ENCODE results near the gene ZNF804B.

The ZNF804B gene

DNA sequence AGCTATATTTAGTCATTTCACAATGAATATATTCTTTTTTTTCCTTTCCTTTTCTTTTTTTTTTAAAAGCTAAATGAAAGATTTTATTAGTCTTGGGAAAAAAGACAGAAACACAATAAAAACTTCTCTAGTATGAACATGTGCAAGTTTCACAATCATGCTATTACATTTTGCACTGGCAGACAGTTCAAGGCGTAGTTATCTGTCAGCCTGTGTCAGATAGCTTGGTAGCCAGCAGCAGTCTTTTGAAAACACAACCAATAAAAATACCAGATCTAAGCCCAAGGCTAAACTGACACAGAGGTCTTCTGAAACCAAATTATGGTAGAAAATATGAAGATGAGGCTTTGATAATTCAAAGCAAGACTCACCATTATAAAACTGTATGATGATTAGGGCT, 241.8 kb downstream of the ZNF804B start:
- DNase-seq = no peak

DNA sequence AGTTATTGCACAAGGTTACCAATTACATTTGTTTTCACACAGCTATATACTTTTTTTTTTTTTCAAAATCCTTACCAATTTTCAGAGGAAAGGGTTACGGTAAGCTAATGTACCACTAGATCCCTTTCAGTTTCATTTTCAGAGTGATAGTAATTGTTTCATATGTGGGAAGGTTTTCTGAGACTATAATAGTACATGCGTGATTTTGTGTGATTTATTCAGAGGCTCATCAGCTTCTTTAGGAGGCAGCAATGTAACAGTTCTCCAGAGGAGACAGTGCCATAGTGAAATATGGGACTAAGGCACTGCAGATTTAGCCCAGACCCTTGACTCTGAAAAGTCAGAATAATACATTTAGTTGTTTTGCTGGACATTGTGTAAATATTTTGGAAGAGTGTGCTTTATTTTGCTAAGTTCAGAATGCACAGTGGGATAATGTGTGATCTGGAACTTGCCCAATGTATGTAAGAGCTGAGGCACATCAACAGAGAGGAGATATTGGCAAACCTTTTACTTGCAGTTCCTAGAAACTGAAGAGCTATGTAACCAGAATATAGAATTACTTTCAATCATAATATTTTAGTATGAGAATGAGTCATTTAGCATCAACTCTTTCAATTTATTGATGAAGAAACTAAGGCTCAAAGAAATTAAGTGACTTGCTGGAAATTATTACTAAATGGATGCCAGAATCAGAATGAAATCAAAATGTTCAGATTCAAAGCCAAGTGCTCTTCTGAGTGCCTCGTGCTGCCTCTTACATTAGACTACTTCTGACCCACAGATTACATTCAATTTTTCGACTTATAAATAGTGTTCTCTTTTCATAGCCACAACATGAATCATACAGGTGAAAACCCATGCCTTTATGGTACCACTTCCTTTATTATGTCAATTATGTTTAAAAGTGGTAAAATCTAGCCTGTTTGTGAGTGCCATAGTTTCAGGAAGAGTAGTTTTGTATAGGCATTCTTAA, 243.8 kb downstream of the ZNF804B start:
- DNase-seq = no peak

DNA sequence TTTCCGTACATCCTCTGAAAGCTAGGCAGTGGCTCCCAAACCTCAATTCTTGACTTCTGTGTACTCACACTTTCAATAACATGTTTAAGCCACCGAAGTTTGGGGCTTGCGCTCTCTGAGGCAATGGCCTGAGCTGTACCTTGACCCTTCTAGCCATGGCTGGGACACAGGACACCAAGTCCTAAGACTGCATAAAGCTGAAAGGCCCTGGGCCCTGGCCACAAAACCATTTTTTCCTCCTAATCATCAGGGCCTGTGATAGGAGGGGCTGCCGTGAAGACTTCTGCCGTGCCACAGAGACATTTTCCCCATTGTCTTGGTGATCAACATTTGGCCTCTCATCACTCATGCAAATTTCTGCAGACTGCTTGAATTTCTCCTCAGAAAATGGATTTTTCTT, 252.5 kb downstream of the ZNF804B start:
- DNase-seq = no peak

DNA sequence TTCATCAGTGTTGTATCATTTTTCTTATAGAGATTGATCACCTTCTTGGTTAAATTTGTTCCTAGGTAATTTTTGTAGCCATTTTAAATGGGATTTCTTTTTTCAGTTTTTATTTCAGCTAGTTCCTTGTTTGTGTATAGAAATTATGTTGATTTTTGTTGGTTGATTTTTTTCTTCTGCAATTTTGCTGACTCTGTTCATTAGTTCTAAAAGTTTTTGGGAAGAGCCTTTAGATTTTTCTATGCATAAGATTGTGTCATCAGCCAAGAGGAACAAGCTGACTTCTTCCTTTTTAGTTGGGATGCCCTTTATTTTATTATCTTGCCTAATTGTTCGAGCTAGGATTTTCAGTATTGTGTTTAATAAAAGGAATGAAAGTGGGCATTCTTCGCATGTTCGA, 258.2 kb downstream of the ZNF804B start:
- no peak for DNase-seq

DNA sequence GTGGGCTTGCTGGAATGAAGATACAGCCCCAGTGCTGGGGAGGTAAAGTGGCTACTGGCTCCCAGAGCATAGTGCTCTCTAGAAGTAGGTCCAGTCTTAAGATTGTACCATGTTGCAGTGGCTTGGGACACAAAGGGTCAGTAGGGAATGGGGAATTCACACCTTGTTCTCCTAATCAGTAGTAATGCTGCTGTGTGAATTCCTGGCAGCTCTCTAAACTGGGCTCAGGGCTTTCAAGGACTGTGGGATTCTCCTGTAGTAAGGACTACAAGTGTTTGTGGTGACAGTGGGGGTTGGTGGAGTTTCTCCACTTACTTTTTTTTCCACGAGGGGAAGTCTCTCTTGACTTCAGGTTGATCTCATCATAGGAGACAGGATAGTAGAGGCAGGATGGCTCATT, 262.2 kb downstream of the ZNF804B start:
- no peak for DNase-seq

DNA sequence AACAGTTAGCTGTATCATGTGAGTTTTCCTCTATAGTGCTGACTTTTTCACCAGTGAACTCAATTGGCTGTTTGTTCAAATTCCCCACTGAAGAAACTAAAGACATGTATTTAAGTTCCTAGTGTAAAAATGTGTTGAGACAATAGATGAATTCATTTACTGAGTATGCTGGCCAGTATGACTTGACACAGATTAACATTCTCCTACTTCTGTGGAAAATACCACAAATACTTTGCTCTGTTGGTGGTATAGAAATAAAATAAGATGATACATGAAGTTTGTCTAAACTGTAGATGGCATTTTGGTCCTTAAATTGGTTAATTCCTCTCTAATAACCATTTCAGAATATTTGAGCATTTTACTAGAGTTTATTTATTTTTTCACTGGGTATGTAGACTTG, 263.7 kb downstream of the ZNF804B start:
- no peak for DNase-seq

DNA sequence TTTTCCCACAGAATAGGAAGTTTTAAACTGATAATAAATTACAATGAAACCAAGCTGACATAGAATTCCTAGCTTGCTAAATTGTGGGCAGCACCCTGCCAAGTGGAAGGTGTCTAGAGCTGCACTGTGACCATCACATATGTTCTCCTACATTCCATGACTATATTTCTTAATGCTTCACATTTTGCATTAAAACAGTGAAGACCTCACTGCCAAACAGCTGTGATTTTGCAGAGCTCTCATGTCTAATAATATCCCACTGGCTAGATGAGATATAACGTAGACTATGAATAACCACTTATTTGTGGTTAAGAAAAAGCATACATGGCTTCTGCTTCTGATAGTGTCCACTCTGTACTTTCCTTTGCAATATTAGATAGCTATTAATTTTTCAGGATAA, 264.4 kb downstream of the ZNF804B start:
- DNase-seq = no peak

DNA sequence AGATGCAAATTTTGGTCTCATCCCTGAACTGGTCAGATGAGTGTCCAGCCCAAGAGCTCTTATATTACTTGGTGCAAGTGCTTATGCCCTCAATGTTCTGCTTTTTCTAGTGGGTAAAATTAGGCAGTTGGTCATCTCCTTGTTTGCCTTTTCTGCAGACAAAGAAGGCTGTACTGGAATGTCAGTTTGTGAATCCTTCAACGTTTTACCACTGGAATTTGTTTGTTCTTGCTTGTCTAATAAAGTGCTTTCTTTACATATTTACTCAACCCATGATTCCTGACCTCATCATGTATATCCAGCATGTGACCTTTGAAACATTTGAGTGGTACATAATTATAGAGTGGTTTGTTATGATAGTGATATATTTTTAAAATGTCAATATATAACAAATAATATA, 268.3 kb downstream of the ZNF804B start:
- no peak for DNase-seq

DNA sequence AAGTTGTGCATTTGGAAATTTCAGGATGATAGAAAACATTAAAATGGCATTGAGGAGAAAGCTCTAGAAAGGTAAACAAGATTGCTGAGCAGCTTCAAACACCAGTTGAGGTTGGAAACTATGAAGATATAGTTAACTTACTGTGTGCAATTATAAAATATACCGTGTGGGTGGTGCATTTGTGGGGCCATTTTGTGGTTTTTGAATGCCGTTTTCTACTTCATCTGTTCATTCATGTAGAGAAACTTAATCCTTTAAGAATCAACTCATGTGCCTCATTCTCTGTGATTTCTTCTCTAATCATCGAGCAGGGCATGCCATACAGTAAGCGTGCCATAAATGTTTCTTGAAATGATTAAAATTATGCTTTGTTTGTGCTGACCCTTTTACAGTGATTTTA, 268.8 kb downstream of the ZNF804B start:
- no peak for DNase-seq

DNA sequence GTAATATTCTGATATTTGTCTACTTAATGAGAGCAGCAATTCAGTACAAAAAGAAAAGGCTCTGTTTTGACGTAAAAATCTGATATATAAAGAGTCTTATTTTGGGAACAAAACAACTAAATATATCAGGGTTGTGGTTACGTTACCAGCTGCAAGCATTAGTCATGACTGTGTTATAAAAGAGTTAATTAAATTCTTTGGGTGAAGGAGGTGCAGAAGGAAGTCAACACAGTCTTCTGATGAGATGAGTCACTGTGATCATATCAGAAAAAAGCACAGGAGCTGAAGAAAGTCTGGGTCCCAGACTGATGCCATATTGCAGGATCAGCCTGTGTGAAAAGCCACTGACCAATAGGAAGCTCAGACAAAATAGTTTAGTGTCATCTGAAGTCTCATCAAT, 270.4 kb downstream of the ZNF804B start:
- no peak for DNase-seq

DNA sequence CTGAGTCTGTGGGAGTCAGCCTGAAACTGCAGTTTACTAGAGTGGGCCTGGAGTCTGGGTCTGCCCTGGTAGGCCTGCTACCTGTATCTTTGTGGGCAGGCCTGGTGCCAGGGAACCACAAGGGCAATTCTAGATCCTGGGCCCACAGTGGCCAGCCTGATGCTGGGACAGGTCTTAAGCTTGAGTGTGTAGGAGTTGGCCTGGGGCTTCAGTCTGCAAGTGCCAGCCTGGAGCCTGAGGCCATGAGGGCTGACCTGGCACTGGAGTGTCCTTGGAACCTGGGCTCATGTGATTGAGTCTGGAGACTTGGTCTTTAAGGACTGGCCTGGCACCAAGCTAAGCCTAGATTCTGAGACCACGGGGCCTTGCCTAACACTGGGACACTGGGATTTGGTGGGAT, 281.7 kb downstream of the ZNF804B start:
- no peak for DNase-seq

DNA sequence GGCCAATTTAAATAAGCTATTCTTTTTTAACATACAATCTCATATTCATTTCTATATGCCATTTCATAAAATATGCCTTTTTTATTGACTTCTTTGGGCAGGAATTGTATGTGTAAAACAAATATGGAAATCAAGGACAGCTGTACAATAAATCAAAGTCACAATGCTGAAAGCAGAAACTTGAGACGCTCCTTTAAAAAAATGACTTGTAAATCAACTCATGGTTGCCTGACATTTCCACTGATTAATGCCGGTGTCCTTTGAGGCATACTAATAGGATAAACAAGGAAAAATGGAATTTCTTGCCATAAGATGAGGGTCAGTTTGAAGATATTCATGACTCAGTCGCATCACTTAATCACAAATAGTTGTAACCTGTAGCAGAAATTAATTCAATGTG, 283.4 kb downstream of the ZNF804B start:
- no peak for DNase-seq

DNA sequence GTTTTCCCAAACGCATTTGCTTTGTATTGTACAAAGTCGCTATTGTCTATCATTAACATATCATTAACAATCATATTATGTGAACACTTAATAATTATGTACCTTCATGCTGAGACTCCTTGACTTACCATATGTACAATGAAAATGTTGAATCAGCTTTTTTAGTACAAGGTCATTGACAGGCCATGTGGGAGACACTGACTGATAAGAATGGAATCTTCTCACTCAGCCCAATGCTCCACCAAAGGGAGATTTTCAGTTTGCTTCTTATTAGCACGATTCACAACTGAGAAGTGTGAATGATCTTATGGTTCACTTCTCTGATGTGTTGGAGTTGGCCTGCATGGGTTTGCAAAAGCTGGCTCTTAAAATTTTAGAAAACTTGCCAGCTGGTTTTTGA, 289.5 kb downstream of the ZNF804B start:
- no peak for DNase-seq

DNA sequence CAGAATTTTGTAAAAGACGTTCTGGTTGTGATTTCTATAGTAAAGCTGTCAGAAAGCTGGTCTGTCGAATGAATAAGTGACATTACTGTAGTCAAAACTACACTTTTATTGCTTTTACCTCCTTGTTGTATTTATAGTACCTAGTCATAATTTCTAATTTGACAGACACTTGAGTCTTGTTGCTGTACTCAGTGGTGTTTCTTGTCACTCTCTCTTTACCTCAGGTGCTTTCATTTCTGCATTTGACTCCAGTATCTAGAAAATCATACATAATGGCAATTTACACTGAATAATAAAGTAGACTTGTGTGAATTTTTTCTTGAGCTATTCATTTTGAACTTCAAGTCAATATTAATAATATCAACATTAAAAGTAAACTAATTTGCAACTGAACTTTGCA, 293.6 kb downstream of the ZNF804B start:
- no peak for DNase-seq

DNA sequence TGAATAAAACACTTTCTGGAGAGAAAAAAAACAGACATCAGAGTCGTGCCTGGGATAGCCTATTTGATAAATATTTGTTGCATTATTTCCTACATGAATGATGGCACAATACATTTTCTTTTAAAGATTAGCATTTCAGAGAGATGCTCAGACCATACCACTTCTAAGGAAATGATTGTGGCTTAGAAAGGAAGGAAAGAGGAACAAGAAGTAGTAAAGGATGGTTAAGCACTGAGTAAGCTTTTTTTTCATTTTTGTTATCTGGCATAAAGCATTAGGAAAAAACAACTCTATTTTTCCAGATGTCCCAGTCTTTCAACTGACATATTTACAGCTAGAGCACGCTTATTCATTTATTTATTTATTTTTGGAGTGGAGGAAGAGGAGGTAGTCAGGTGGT, 294.9 kb downstream of the ZNF804B start:
- DNase-seq = no peak

DNA sequence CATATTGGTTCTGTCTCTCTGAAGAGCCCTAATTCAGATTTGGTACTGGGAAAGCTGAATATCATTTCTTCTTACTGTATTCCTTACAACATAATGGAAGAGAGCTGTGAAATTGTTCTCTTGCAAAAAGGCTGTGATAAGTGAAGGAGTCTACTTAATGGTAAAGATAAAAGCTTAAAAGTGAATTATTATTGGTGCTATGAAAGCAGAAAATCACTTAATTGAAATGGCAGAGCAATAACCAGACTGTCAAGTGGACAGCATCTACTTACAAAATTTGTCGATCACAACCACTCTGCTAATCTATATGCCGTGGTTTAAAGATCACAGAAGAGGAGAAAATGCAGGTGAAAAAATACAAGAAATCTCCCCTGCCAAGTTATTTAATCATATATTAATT, 300.7 kb downstream of the ZNF804B start:
- DNase-seq = no peak

DNA sequence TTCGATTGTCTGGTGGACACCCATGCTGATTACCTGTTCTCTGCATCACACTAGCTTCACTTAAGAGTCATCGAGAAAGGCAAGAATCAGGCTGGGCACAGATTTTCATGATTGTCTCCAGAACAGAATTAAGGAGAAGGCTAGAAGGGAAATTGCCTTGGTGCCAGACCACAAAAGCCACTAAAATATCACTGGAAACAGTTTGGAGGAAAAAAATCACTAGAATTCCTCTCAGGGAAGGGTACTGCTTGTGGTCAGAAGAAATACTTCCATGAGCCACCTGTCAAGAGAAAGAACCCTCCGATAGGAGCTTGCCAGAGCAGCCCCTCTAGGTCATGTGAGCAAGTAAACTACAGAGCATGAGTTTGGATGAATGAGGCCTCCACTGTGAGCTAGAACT, 305.3 kb downstream of the ZNF804B start:
- DNase-seq = no peak

DNA sequence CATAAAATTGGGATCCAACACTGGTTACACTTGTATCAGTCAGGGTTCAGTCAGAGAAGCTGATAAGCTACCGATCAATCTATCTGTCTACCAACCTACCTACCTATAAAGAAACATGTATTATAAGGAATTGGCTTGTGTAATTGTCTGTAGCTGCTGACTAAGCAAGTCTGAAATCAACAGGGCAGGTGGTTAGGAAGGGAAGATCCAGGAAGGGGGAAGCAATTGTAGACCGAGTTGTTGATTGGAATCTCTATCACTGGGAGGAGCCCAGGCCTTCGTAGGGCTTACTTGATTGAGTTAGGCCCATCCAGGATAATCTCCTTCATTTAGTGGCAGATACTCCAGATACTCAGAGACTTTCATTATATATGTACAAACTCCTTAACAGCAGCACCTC, 307.5 kb downstream of the ZNF804B start:
- no peak for DNase-seq

DNA sequence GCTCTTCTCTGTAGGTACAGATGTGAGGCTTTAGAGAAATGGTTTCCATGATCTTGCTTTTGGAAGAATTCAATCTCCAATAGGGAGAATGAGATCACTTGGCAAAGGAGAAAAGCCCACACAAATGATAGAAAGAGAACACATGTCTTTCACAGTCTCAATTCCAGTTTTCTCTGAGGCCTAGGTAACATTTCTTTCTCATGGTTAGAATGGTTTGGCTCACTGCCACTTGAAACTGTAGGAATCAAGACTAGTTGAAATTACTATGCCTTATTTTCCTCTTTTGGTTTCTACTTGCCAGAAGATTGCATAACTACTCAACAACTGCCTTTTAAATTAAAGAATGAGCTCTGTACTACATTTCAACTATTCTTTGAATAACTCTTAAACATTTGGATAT, 312.6 kb downstream of the ZNF804B start:
- DNase-seq = no peak

DNA sequence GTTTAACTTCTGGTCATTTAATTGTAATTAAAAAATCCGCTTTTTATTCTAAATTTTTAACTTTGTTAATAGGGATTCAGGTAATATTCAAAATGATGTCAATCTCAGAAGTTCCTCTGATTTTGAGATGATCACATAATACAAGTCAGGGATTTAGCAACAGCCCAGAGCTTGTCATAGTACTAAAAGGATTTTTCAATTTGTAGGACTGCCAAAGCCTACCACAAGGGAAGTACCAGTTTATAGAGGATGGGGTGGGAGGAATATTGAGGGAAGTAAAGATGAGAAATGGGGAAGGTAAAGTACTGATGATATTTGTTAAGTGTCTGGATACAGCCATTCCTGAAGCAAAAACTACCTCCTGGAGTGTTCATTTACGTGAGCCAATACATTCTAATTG, 314.3 kb downstream of the ZNF804B start:
- DNase-seq = no peak

DNA sequence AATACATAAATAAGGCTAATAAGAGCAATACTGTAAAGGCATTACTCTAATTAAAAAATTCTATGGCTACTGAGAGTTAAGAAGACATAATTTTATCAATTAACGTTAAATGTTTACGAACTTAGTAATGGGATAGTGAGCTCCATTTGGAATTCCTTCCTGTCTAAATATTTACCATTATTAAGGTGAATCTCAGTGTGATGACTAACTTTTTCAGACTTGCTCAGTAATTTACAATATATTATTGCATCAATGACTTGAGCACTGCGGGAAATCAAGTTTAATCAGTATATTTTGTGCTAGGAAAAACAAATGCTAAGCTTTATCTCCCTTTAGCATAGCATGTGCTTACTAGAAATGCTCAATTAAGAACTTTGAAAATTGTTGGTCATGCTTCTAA, 318.5 kb downstream of the ZNF804B start:
- DNase-seq = no peak

DNA sequence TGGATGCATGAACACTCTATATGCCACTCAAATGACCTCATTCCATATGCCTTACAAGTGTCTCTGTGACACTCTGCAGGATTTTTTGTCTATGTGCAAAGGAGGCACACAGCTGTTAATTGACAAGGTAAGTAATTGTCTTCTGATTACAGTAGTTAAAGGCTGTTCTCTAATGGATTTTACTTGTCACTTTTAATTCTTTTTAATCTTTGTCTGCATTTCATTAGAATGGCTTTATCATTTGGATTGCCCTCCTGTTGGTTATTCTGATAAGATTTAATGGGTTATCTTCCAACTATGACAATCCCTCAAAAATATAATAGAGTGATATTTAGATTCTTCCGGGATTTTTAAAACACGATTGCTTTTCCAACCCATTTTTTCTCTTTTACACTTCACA, 326.1 kb downstream of the ZNF804B start:
- no peak for DNase-seq

DNA sequence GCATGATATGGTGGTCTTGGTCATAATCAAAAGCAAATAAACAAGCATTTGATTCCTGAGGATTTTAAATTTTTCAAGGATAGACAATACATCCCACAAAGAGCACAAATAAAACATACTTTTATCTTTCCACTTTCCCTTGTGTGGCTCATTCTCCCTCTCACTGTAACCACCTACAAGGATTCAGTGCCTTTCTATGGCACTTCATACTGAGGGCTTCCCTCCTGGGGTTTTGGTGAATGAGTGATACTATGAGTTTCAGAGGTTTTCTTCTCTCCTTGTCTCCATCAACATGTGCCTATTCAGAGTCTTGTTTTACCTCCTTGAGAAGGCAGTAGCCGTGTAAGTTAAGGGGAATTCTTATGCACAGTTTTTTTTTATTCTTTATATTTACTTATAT, 332.1 kb downstream of the ZNF804B start:
- no peak for DNase-seq

DNA sequence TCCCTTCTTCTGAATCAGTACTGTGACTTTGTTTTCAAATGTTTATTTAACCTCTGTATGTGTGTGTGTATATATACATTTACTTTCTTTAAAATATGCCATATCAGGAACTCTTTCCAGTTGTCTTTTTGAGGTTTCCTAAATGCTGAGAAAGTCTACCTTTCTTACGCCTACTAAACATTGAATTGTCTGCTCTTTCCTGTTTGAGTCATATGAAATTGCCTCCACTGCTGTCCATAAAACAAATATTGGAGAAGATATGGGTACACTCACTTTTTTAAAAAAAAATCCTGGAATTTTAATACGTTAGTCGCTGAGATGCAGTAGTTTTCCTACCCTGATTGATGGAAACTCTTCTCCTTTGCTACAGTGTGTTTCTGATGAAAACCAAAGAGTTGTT, 334.8 kb downstream of the ZNF804B start:
- DNase-seq = no peak

DNA sequence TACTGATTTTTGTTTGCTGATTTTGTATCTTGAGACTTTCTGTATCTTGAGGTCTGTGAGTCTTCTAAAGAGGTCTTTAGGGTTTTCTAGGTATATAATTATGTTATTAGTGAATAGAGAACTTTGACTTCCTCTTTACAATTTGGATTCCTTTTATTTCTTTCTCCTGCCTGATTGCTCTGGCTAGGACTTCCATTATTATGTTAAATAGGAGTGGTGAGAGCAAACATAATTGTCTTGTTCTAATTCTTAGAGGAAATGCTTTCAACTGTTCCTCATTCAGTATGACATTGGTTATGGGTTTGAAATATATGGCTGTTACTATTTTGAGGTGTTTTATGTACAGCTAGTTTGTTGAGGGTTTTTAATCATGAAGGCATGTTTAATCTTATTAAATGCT, 344.1 kb downstream of the ZNF804B start:
- no peak for DNase-seq

Data from CD4-positive, alpha-beta T cell treated with Interferon gamma for 1 hour (primary cell).